Measurements from ENCODE around the gene TADA2A.
A peak's percentile ranks its signal among the peaks of the same experiment; 100 is the strongest.

The TADA2A gene

DNA sequence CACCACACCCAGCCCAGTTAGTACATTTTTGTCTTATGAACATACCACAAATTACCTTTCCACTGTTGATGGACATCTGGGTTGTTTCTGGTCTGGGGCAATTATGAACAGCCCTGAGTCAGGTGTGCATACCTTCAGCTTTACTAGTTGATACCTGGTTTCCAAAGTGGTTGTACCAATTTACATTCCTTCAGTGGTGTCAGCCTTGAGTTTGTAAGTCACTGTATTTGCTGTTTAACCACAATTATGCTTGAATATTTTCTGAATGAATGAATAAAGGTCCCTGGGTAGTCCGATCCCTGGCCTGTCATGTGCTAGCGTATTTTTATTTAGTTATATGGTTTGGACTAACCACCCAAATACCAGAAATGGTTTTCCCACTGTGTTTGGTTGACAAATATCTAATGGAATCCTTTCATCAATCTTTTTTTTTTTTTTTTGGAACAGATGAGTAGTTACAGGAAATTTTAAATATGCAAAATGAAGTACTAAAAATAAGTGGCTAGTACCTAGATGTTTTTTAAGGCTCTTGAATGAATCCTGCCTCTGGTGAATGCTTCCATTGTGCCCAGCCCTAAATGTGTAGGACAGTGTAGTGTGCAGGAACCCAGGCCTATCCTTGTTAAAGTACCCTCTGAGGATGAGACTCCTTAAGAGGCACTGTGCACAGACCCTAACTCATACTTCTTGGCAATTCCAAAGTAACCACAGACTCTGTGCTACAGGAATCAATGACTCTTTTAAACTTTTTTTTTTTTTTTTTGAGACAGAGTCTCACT is 86.8 kb downstream of the TADA2A start:
- peak overlapping the region in 1 of 2 donors; percentile 13 for H3K27ac ChIP-seq
- TF ChIP-seq, protein P1, sequence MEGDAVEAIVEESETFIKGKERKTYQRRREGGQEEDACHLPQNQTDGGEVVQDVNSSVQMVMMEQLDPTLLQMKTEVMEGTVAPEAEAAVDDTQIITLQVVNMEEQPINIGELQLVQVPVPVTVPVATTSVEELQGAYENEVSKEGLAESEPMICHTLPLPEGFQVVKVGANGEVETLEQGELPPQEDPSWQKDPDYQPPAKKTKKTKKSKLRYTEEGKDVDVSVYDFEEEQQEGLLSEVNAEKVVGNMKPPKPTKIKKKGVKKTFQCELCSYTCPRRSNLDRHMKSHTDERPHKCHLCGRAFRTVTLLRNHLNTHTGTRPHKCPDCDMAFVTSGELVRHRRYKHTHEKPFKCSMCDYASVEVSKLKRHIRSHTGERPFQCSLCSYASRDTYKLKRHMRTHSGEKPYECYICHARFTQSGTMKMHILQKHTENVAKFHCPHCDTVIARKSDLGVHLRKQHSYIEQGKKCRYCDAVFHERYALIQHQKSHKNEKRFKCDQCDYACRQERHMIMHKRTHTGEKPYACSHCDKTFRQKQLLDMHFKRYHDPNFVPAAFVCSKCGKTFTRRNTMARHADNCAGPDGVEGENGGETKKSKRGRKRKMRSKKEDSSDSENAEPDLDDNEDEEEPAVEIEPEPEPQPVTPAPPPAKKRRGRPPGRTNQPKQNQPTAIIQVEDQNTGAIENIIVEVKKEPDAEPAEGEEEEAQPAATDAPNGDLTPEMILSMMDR (IDR thresholded peaks at IDR 0.05) = no peak
- no peak for DNase-seq (ENCODE audit: low spot score)
- H3K4me3 ChIP-seq = no peak overlapping the region

DNA sequence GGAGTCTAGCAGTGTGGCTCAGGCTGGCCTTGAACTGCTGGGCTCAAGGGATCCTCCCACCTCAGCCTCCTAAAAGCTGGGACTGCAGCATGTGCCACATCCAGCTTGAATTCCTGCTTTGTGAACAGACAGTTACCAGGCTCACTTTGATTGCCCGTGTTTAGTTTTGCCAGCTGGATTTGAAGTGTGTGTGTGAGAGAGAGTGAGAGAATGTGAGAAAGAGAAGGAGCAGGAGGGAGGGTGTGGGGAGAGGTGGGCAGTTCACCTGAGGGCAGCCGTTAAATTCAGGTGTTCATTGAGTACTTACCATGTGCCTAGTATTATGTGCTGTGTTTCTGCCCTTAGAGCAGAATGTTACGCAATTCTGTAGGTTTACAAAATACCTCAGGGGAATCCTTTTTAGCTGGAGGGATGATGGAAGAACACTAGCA is 87.7 kb downstream of the TADA2A start:
- H3K4me3 ChIP-seq = no peak overlapping the region
- H3K27ac ChIP-seq = no peak overlapping the region
- no peak for DNase-seq (ENCODE audit: low spot score)
- TF ChIP-seq, protein P1 (IDR thresholded peaks at IDR 0.05) = no peak

DNA sequence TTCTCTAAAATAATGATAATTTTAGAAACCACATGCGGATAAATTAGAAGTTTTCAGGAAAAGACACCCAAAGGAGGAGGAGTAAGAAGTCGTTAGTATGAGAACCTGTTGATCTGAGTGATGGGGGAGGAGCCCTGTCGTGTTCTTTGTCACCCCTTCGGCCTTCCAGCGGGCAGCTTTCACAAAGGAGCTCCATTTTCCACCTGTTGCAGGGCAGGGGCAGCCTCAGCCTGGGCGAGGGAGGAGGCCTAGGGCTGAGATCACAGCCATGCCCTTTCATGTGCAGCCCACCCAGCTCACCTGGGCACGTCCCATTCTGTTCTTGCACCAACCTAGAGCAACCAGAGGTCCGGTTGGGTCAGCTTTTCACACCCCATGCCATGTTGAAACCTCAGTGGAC is 88.3 kb downstream of the TADA2A start:
- Histone ChIP-seq H3K27ac (no peak overlapping the region), H3K4me3 (no peak overlapping the region)
- TF ChIP-seq, protein P1 (IDR thresholded peaks at IDR 0.05) = no peak
- DNase-seq (ENCODE audit: low spot score) = no peak

DNA sequence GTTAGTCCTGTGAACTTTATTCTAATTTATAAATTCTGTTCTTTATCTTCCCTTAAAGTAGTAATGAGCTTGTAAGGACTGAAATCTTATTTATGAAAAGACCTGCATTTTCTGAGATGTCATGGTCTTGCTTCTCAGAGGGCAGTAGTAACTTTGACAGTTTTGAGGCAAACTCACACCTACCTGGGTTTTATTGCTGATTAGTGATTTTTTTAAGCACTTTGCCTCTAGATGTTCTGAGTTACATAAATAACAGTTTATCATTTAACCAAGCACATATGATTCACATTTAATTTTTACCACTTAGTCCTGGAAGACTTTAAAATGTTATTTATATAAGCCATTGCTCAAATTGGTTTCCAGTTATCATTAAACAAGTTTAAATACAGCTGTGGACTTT is 93.7 kb downstream of the TADA2A start:
- TF ChIP-seq, protein P1 (IDR thresholded peaks at IDR 0.05) = no peak
- Histone ChIP-seq H3K4me3 (no peak overlapping the region), H3K27ac (no peak overlapping the region)
- DNase-seq (ENCODE audit: low spot score) = no peak

DNA sequence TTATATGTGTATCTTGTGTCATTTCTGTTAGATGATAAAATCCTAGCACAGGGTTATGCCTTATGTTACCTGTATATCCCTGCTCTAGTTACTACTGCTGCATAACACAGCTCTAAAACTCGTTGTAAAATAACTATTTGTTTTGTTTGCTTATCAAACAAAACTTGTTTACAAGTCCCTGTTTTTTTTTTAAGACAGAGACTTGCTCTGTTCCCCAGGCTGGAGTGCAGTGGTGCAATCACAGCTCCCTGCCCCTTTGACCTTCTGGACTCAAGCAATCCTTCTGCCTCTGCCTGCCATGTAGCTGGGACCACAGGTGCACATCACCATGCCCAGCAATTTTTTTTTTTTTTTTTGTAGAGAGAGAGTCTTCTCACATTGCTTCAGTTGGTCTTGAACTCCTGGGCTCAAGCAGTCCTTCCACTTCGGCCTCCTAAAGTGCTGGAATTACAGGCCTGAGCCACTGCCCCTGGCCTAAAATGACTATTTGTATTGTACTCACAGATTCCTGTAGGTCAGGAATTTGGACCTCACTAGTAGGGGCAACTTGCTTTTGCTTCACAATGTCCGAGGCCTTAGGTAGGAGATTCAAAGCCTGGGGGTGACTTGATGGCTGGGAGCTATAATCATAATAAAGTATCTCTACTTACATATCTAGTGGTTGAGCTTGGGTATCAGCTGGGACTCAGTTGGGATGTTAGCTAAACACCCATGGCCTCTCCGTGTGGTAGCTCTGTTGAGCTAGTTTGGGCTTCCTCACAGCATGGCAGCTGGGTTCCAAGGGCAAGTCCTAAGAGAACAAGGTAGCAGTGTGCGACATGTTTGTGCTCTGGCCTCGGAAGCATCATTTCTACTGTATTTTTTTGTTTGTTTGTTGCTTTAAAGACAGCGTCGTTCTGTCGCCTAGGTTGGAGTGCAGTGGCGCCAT is 95.6 kb downstream of the TADA2A start:
- no peak overlapping the region for H3K4me3 ChIP-seq
- no peak for DNase-seq (ENCODE audit: low spot score)
- no peak overlapping the region for H3K27ac ChIP-seq
- TF ChIP-seq, protein P1 (IDR thresholded peaks at IDR 0.05) = no peak

DNA sequence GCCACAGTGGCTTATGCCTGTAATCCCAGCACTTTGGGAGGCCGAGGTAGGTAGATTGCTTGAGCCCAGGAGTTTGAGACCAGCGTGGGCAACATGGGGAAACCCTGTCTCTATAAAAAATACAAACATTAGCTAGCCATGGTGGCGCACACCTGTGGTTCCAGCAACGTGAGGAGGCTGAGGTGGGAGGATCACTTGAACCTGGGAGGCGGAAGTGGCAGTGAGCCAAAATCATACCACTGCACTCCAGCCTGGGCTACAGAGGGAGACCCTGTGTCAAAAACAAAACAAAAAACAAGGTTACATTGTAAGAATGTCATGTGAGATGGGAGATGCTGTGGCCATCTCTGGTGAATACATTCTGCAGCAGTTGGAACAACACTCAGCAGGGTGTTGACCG is 96.5 kb downstream of the TADA2A start:
- TF ChIP-seq, protein P1 (IDR thresholded peaks at IDR 0.05) = no peak
- no peak for DNase-seq (ENCODE audit: low spot score)
- no peak overlapping the region for H3K4me3 ChIP-seq
- H3K27ac ChIP-seq = no peak overlapping the region

Data from coronary artery (tissue), 2 donors.